ENCODE data around the gene N4BP3. TPM values are rescaled to one million over a fixed set of nuclear protein-coding genes. Genes with fewer than 3 reads are reported as not detected.

The N4BP3 gene
- polyA plus RNA-seq, 3 donors, result 0.01 TPM; not detected in 2

GRCh38 chr5:178165581-178165980 lies 52.2 kb downstream of the N4BP3 start:
- no peak overlapping the region for H3K9ac ChIP-seq (ENCODE audit: insufficient read depth, low read length, poor library complexity, severe bottlenecking)
- H3K4me3 ChIP-seq (replicated peaks in 1 of 3; ENCODE audit: low read depth in 2 of 3, low read length in 3 of 3), result no peak overlapping the region
- no peak overlapping the region for H3K27ac Mint-ChIP-seq
- H3K4me1 Mint-ChIP-seq, result peaks cover 10% of the 10 kb centered on the region
- no peak for DNase-seq
- no peaks in the 10 kb centered on the region for H3K36me3 ChIP-seq (replicated peaks in 1 of 2; ENCODE audit: control insufficient read depth in 1 of 2, insufficient read depth in 2 of 2, low read length in 2 of 2)
- peak overlapping the region in 1 of 2 donors; percentile 60 for H3K4me3 Mint-ChIP-seq
- no peaks in the 10 kb centered on the region for H4K20me1 ChIP-seq (ENCODE audit: insufficient read depth, low read length)
- no peaks in the 10 kb centered on the region for H3K79me2 ChIP-seq (ENCODE audit: insufficient read depth, low read length)
- no peak overlapping the region for H3K27ac ChIP-seq (ENCODE audit: low read depth in 1 of 2, low read length in 2 of 2)
- H3K36me3 Mint-ChIP-seq, result no peaks in the 10 kb centered on the region
- H3K27me3 Mint-ChIP-seq (ENCODE audit: low read depth in 3 of 3), result peaks cover 8 to 28% (median 20%) of the 10 kb centered on the region in 3 donors
- peaks cover 0 to 6% of the 10 kb centered on the region in 2 donors for H3K27me3 ChIP-seq (ENCODE audit: control insufficient read depth in 2 of 2, insufficient read depth in 2 of 2, low read length in 2 of 2)
- no peak overlapping the region for H3K4me2 ChIP-seq (replicated peaks; ENCODE audit: extremely low read depth, low read length, poor library complexity, severe bottlenecking)
- WGBS (ENCODE audit: insufficient coverage), result 75% methylated on average over 36 of the region's 38 CpGs
- TF ChIP-seq CTCF (IDR thresholded peaks at IDR 0.05), result no peak
- no peaks in the 10 kb centered on the region for H3K9me3 ChIP-seq (replicated peaks in 1 of 2; ENCODE audit: control insufficient read depth in 1 of 2, insufficient read depth in 1 of 2, low read length in 2 of 2)
- H3K4me1 ChIP-seq (ENCODE audit: control insufficient read depth in 1 of 2, insufficient read depth in 2 of 2, low read length in 2 of 2), result peaks cover 8 to 9% of the 10 kb centered on the region in 2 donors
- H3K9me3 Mint-ChIP-seq, result peaks cover 0 to 3% (median 0%) of the 10 kb centered on the region in 7 donors
- intact Hi-C loops (cut with micrococcal nuclease), result loop anchor here in 1 of 2 donors (2.0 kb wide), 1 partner anchor 89 kb away; no protein-coding TSS in a partner anchor
- H2AFZ ChIP-seq (ENCODE audit: insufficient read depth, low read depth, low read length, poor library complexity, severe bottlenecking), result no peak overlapping the region

- no peaks in the 10 kb centered on the region for H4K20me1 ChIP-seq (ENCODE audit: insufficient read depth, low read length)
- H3K27ac Mint-ChIP-seq, result no peak overlapping the region
- H3K4me2 ChIP-seq (replicated peaks; ENCODE audit: extremely low read depth, low read length, poor library complexity, severe bottlenecking), result no peak overlapping the region
- WGBS (ENCODE audit: insufficient coverage), result 100% methylated on average over 1 of the region's 2 CpGs
- TF ChIP-seq CTCF (IDR thresholded peaks at IDR 0.05), result no peak
- H3K9ac ChIP-seq (ENCODE audit: insufficient read depth, low read length, poor library complexity, severe bottlenecking), result no peak overlapping the region
- no peak overlapping the region for H3K4me3 Mint-ChIP-seq
- no peaks in the 10 kb centered on the region for H3K9me3 ChIP-seq (replicated peaks in 1 of 2; ENCODE audit: control insufficient read depth in 1 of 2, insufficient read depth in 1 of 2, low read length in 2 of 2)
- no peak overlapping the region for H3K27ac ChIP-seq (ENCODE audit: low read depth in 1 of 2, low read length in 2 of 2)
- peaks cover 0 to 3% (median 0%) of the 10 kb centered on the region in 7 donors for H3K9me3 Mint-ChIP-seq
- H3K27me3 Mint-ChIP-seq (ENCODE audit: low read depth in 3 of 3), result peaks cover 0 to 13% (median 2%) of the 10 kb centered on the region in 3 donors
- H3K4me1 Mint-ChIP-seq, result no peaks in the 10 kb centered on the region
- no peak for DNase-seq
- H3K79me2 ChIP-seq (ENCODE audit: insufficient read depth, low read length), result no peaks in the 10 kb centered on the region
- no peak overlapping the region for H3K4me3 ChIP-seq (replicated peaks in 1 of 3; ENCODE audit: low read depth in 2 of 3, low read length in 3 of 3)
- intact Hi-C loops (cut with micrococcal nuclease), result no loop called here
- H3K27me3 ChIP-seq (ENCODE audit: control insufficient read depth in 2 of 2, insufficient read depth in 2 of 2, low read length in 2 of 2), result no peaks in the 10 kb centered on the region
- no peaks in the 10 kb centered on the region for H3K4me1 ChIP-seq (ENCODE audit: control insufficient read depth in 1 of 2, insufficient read depth in 2 of 2, low read length in 2 of 2)
- H2AFZ ChIP-seq (ENCODE audit: insufficient read depth, low read depth, low read length, poor library complexity, severe bottlenecking), result no peak overlapping the region
- H3K36me3 ChIP-seq (replicated peaks in 1 of 2; ENCODE audit: control insufficient read depth in 1 of 2, insufficient read depth in 2 of 2, low read length in 2 of 2), result no peaks in the 10 kb centered on the region
- no peaks in the 10 kb centered on the region for H3K36me3 Mint-ChIP-seq
Observed at GRCh38 chr5:178170455-178170854, 57.1 kb downstream of the N4BP3 start.
